Breast epithelium (tissue), 3 donors: ENCODE results near the gene RBPJ.

Experiments used
- CTCF ChIP-seq, 3 donors: fragments of 450-650 bp; IDR thresholded peaks; one replicate each; pipeline ENCODE4 v1.5.1; 2016 to 2017; ENCODE audit warnings: antibody characterized with exemption in 3 of 3, mild to moderate bottlenecking in 3 of 3, moderate library complexity in 3 of 3
- POLR2A ChIP-seq: fragments of 450-650 bp; IDR thresholded peaks from one replicate; pipeline ENCODE4 v1.6.1; 2016; ENCODE audit warnings: antibody characterized with exemption, mild to moderate bottlenecking, moderate library complexity
- POLR2AphosphoS5 ChIP-seq, 3 donors: sonication (generic); formaldehyde crosslinking; IDR thresholded peaks; one replicate each; pipeline ENCODE4 v1.6.1; 2017; ENCODE audit warnings: antibody characterized with exemption in 3 of 3

GRCh38 chr4:26418107-26418506 is 97.3 kb downstream of the RBPJ start:
- TF ChIP-seq POLR2A (no peak), CTCF (IDR thresholded peaks at IDR 0.05) (no peak), POLR2AphosphoS5 (IDR thresholded peaks at IDR 0.05) (no peak)
